Endodermal cell (in vitro differentiated cells): ENCODE results near the gene IFIT1. TPM values are rescaled to one million over a fixed set of nuclear protein-coding genes. Genes with fewer than 3 reads are reported as not detected.

ENCODE experiments used
- DNase-seq: peaks from one replicate; pipeline ENCODE4 v3.0.0-alpha.2; 2017
- H3K27ac ChIP-seq: 2 replicates; pipeline ENCODE4 v1.5.1; 2013; ENCODE audit warnings: mild to moderate bottlenecking, low read depth, low read length, moderate library complexity
- H3K27me3 ChIP-seq: 2 replicates; pipeline ENCODE4 v1.6.1; 2013; ENCODE audit warnings: mild to moderate bottlenecking, low read length, moderate library complexity; ENCODE audit not compliant: insufficient read depth, control insufficient read depth, poor library complexity, severe bottlenecking
- H3K36me3 ChIP-seq: 2 replicates; pipeline ENCODE4 v1.7.0; 2013; ENCODE audit warnings: mild to moderate bottlenecking, low read length, moderate library complexity; ENCODE audit not compliant: control insufficient read depth, insufficient read depth
- H3K4me1 ChIP-seq: one replicate; pipeline ENCODE4 v1.7.0; 2013; ENCODE audit warnings: low read length; ENCODE audit not compliant: control insufficient read depth, insufficient read depth
- H3K4me3 ChIP-seq: 2 replicates; pipeline ENCODE4 v1.5.1; 2013; ENCODE audit warnings: mild to moderate bottlenecking, low read length, moderate library complexity
- H3K9ac ChIP-seq: 2 replicates; pipeline ENCODE4 v1.6.1; 2013; ENCODE audit warnings: mild to moderate bottlenecking, low read length, moderate library complexity; ENCODE audit not compliant: poor library complexity, severe bottlenecking; ENCODE audit errors: extremely low read depth
- H3K9me3 ChIP-seq: 2 replicates; pipeline ENCODE4 v1.6.1; 2013; ENCODE audit warnings: mild to moderate bottlenecking, low read length, moderate library complexity; ENCODE audit not compliant: control insufficient read depth
- H3K27ac Mint-ChIP-seq: 2 replicates; pipeline ENCODE4 v1.8.0; 2020; ENCODE audit warnings: mixed read lengths
- H3K27me3 Mint-ChIP-seq: 2 replicates; pipeline ENCODE4 v1.8.0; 2021; ENCODE audit warnings: mild to moderate bottlenecking, mixed read lengths; ENCODE audit not compliant: insufficient read depth
- H3K36me3 Mint-ChIP-seq: 2 replicates; pipeline ENCODE4 v1.8.0; 2020; ENCODE audit warnings: low read depth, mixed read lengths
- H3K4me1 Mint-ChIP-seq: 2 replicates; pipeline ENCODE4 v1.8.0; 2020; ENCODE audit warnings: mixed read lengths
- H3K4me3 Mint-ChIP-seq: 2 replicates; pipeline ENCODE4 v1.8.0; 2020; ENCODE audit warnings: mild to moderate bottlenecking, moderate library complexity, mixed read lengths
- H3K9me3 Mint-ChIP-seq: 2 replicates; pipeline ENCODE4 v1.8.0; 2020; ENCODE audit warnings: mild to moderate bottlenecking, mixed read lengths
- WGBS, 2 experiments: methylation state at CpG; one replicate each; pipeline versions ENCODE4 v1.1.5 to v1.1.7; 2013; ENCODE audit warnings: missing lambda C conversion rate in 2 of 2, mixed read lengths in 1 of 2; ENCODE audit not compliant: insufficient coverage in 1 of 2, insufficient read length in 1 of 2; 5-methylcytosine and 5-hydroxymethylcytosine counted together
- total RNA-seq, 2 donors: library from RNA; stranded (reverse); fragmentation: NEBNext Ultra II Directional in 1 of 2; extraction: Animal tissue kit (Norgen Biotek cat#: 25700) in 1 of 2; gene quantifications; 2 replicates in 1 of 2; 3 replicates in 1 of 2; pipeline ENCODE4 v1.2.1, GENCODE V29; 2021
- TF ChIP-seq, protein P1 (sequence below): fragments of 200-600 bp; sonication (generic); conservative IDR thresholded peaks from 2 replicates; pipeline ENCODE4 v1.5.0; 2021; ENCODE audit warnings: antibody characterized with exemption, mild to moderate bottlenecking

Gene IFIT1
- total RNA-seq, 2 donors from 2014 or later: 0.59 TPM; not detected in 1

DNA sequence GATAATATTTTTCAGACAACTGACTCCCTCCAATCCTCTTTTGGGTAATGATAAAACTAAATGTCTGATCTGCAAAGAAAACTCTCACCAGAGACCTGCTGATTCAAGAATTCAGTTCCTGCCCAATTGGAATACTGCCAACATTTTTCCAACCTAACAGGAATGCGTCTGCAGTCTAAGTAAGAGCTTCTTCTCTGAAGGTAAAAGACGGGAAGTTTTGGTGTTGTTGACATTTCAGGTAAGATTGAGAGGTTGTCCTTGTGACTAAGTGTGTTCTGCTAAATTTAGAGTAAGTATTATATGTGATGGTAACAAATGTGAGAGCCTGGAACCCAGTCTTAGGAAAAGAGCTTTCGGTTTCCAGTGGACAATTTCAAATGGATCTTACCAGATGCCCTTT lies 39.6 kb downstream of the IFIT1 start:
- Mint-ChIP-seq H3K27me3 (no peaks in the 10 kb centered on the region), H3K36me3 (no peaks in the 10 kb centered on the region), H3K4me1 (peaks cover 8% of the 10 kb centered on the region), H3K9me3 (no peaks in the 10 kb centered on the region), H3K27ac (no peak overlapping the region), H3K4me3 (no peak overlapping the region)
- TF ChIP-seq, protein P1, sequence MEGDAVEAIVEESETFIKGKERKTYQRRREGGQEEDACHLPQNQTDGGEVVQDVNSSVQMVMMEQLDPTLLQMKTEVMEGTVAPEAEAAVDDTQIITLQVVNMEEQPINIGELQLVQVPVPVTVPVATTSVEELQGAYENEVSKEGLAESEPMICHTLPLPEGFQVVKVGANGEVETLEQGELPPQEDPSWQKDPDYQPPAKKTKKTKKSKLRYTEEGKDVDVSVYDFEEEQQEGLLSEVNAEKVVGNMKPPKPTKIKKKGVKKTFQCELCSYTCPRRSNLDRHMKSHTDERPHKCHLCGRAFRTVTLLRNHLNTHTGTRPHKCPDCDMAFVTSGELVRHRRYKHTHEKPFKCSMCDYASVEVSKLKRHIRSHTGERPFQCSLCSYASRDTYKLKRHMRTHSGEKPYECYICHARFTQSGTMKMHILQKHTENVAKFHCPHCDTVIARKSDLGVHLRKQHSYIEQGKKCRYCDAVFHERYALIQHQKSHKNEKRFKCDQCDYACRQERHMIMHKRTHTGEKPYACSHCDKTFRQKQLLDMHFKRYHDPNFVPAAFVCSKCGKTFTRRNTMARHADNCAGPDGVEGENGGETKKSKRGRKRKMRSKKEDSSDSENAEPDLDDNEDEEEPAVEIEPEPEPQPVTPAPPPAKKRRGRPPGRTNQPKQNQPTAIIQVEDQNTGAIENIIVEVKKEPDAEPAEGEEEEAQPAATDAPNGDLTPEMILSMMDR: no peak
- DNase-seq: no peak
- no peak overlapping the region for H3K27ac ChIP-seq
- no peak overlapping the region for H3K4me3 ChIP-seq
- WGBS, 2 experiments: 93 to 100% methylated on average over 2 to 3 of the region's 3 CpGs
- H3K4me1 ChIP-seq: no peaks in the 10 kb centered on the region
- H3K27me3 ChIP-seq: no peaks in the 10 kb centered on the region
- H3K9ac ChIP-seq: no peak overlapping the region
- no peaks in the 10 kb centered on the region for H3K36me3 ChIP-seq
- no peaks in the 10 kb centered on the region for H3K9me3 ChIP-seq

- no peaks in the 10 kb centered on the region for H3K36me3 ChIP-seq
- no peaks in the 10 kb centered on the region for H3K4me1 Mint-ChIP-seq
- no peaks in the 10 kb centered on the region for H3K4me1 ChIP-seq
- no peak overlapping the region for H3K4me3 Mint-ChIP-seq
- TF ChIP-seq, protein P1: no peak
- DNase-seq: no peak
- H3K27me3 Mint-ChIP-seq: no peaks in the 10 kb centered on the region
- no peak overlapping the region for H3K4me3 ChIP-seq
- 82 to 91% methylated on average over 3 to 4 of the region's 4 CpGs for WGBS, 2 experiments
- no peak overlapping the region for H3K9ac ChIP-seq
- no peaks in the 10 kb centered on the region for H3K9me3 ChIP-seq
- no peaks in the 10 kb centered on the region for H3K27me3 ChIP-seq
- no peaks in the 10 kb centered on the region for H3K9me3 Mint-ChIP-seq
- no peak overlapping the region for H3K27ac Mint-ChIP-seq
- H3K27ac ChIP-seq: no peak overlapping the region
- H3K36me3 Mint-ChIP-seq: peaks cover under 1% of the 10 kb centered on the region
Measured at GRCh38 chr10:89438525-89438924, 46.1 kb downstream of the IFIT1 start.

GRCh38 chr10:89440226-89441009 lies 48.0 kb downstream of the IFIT1 start:
- Mint-ChIP-seq H3K27me3 (no peaks in the 10 kb centered on the region), H3K4me3 (no peak overlapping the region), H3K27ac (no peak overlapping the region), H3K9me3 (peaks cover 6% of the 10 kb centered on the region), H3K36me3 (peaks cover 9% of the 10 kb centered on the region), H3K4me1 (no peaks in the 10 kb centered on the region)
- H3K27ac ChIP-seq: no peak overlapping the region
- no peak overlapping the region for H3K9ac ChIP-seq
- peaks cover 5% of the 10 kb centered on the region for H3K9me3 ChIP-seq
- TF ChIP-seq, protein P1: no peak
- no peaks in the 10 kb centered on the region for H3K36me3 ChIP-seq
- no peak overlapping the region for H3K4me3 ChIP-seq
- no peaks in the 10 kb centered on the region for H3K4me1 ChIP-seq
- H3K27me3 ChIP-seq: no peaks in the 10 kb centered on the region
- WGBS, 2 experiments: 93 to 100% methylated on average over 1 to 4 of the region's 4 CpGs
- DNase-seq: no peak
